Upper lobe of right lung (tissue), 1 donor: ENCODE results near the gene RASSF6. TPM values are rescaled to one million over a fixed set of nuclear protein-coding genes. Genes with fewer than 3 reads are reported as not detected.

Experiments used
- ATAC-seq: fragments of 200-7000 bp; cut with Tn5 transposase; one replicate; pipeline ENCODE4 v1.9.1; 2020; ENCODE audit warnings: mild to moderate bottlenecking, moderate library complexity
- DNase-seq: peaks from one replicate; pipeline ENCODE4 v3.0.0-alpha.2; 2020
- H3K27ac ChIP-seq: fragments of 200-600 bp; one replicate; pipeline ENCODE4 v1.8.0; 2022
- H3K27me3 ChIP-seq: fragments of 200-600 bp; one replicate; pipeline ENCODE4 v1.8.0; 2022; ENCODE audit warnings: mild to moderate bottlenecking
- H3K36me3 ChIP-seq: fragments of 200-600 bp; one replicate; pipeline ENCODE4 v1.8.0; 2022
- H3K4me1 ChIP-seq: fragments of 200-600 bp; one replicate; pipeline ENCODE4 v1.8.0; 2022
- H3K4me3 ChIP-seq: fragments of 200-600 bp; one replicate; pipeline ENCODE4 v1.8.0; 2022; ENCODE audit warnings: mild to moderate bottlenecking
- H3K9me3 ChIP-seq: fragments of 200-600 bp; one replicate; pipeline ENCODE4 v1.8.0; 2022
- CTCF ChIP-seq: fragments of 200-600 bp; IDR thresholded peaks from one replicate; pipeline ENCODE4 v1.8.0; 2022; ENCODE audit warnings: antibody characterized with exemption
- intact Hi-C: fragments of 100-400 bp; cut with DNase I; formaldehyde crosslinking; loops from one replicate; pipeline ENCODE4 v1.11.0; 2022
- total RNA-seq: library from RNA; stranded (reverse); fragmentation: NEBNext Ultra II Directional; extraction: Animal tissue kit (Norgen Biotek cat#: 25700); gene quantifications from one replicate; pipeline ENCODE4 v1.2.1, GENCODE V29; 2021
- donor health status: DM: no; HTN: yes; CAD: no; lungs with severe emphysema.

The RASSF6 gene
- total RNA-seq, 1 donor from 2014 or later, result 3.1 TPM

GRCh38 chr4:73593631-73594241 lies 26.5 kb downstream of the RASSF6 start:
- no peak for ATAC-seq
- intact Hi-C loops, result no loop called here
- no peaks in the 10 kb centered on the region for H3K27me3 ChIP-seq
- peak; percentile 53 for TF ChIP-seq CTCF
- no peaks in the 10 kb centered on the region for H3K36me3 ChIP-seq
- DNase-seq, result no peak
- no peaks in the 10 kb centered on the region for H3K4me1 ChIP-seq
- H3K27ac ChIP-seq, result no peak overlapping the region
- H3K9me3 ChIP-seq, result no peaks in the 10 kb centered on the region
- no peak overlapping the region for H3K4me3 ChIP-seq

- H3K9me3 ChIP-seq, result no peaks in the 10 kb centered on the region
- H3K4me3 ChIP-seq, result no peak overlapping the region
- no peaks in the 10 kb centered on the region for H3K27me3 ChIP-seq
- intact Hi-C loops, result no loop called here
- no peak overlapping the region for H3K27ac ChIP-seq
- no peaks in the 10 kb centered on the region for H3K4me1 ChIP-seq
- DNase-seq (no peak), ATAC-seq (peak; percentile 77)
- TF ChIP-seq CTCF, result no peak
- H3K36me3 ChIP-seq, result no peaks in the 10 kb centered on the region
Observed at GRCh38 chr4:73589887-73590801, 30.1 kb downstream of the RASSF6 start.

- Histone ChIP-seq H3K27ac (no peak overlapping the region), H3K27me3 (no peaks in the 10 kb centered on the region), H3K9me3 (no peaks in the 10 kb centered on the region), H3K4me3 (no peak overlapping the region), H3K36me3 (no peaks in the 10 kb centered on the region), H3K4me1 (no peaks in the 10 kb centered on the region)
- DNase-seq (no peak), ATAC-seq (peak; percentile 46)
- intact Hi-C loops, result no loop called here
- no peak for TF ChIP-seq CTCF
Observed at GRCh38 chr4:73589261-73589847, 30.9 kb downstream of the RASSF6 start.

- no peak for TF ChIP-seq CTCF
- H3K36me3 ChIP-seq, result no peaks in the 10 kb centered on the region
- no peak for ATAC-seq
- H3K4me3 ChIP-seq, result no peak overlapping the region
- H3K4me1 ChIP-seq, result no peaks in the 10 kb centered on the region
- no peak for DNase-seq
- no peaks in the 10 kb centered on the region for H3K9me3 ChIP-seq
- intact Hi-C loops, result no loop called here
- no peak overlapping the region for H3K27ac ChIP-seq
- no peaks in the 10 kb centered on the region for H3K27me3 ChIP-seq
Observed at GRCh38 chr4:73588613-73589012, 31.6 kb downstream of the RASSF6 start.

GRCh38 chr4:73586666-73587065 lies 33.6 kb downstream of the RASSF6 start:
- no peaks in the 10 kb centered on the region for H3K27me3 ChIP-seq
- no peak for TF ChIP-seq CTCF
- no peak overlapping the region for H3K4me3 ChIP-seq
- no peaks in the 10 kb centered on the region for H3K36me3 ChIP-seq
- DNase-seq (no peak), ATAC-seq (no peak)
- H3K4me1 ChIP-seq, result no peaks in the 10 kb centered on the region
- no peak overlapping the region for H3K27ac ChIP-seq
- H3K9me3 ChIP-seq, result no peaks in the 10 kb centered on the region
- intact Hi-C loops, result no loop called here
